GM12878 (cell line): Measurements from ENCODE around the gene LDB2.

Experiments
- BCLAF1 ChIP-seq: fragments of 450-650 bp; IDR thresholded peaks from 2 replicates; pipeline ENCODE4 v1.6.1; 2017; ENCODE audit warnings: antibody characterized with exemption, mild to moderate bottlenecking, moderate library complexity
- EP300 ChIP-seq, 2 experiments: fragments of 150-350 bp in 1 of 2; IDR thresholded peaks; 2 replicates each; pipeline ENCODE4 v1.6.1; 2011 to 2012; ENCODE audit warnings: low read depth in 2 of 2, low read length in 2 of 2, borderline replicate concordance in 1 of 2, improper control_type of control experiment in 1 of 2, inconsistent platforms in 1 of 2; ENCODE audit not compliant: control insufficient read depth in 1 of 2
- FOS ChIP-seq: IDR thresholded peaks from 3 replicates; pipeline ENCODE4 v1.6.1; 2011; ENCODE audit warnings: borderline replicate concordance; ENCODE audit not compliant: insufficient read length; ENCODE audit errors: extremely low read depth
- JUND ChIP-seq: IDR thresholded peaks from 2 replicates; pipeline ENCODE4 v1.6.1; 2012; ENCODE audit warnings: low read depth, mild to moderate bottlenecking, low read length, improper control_type of control experiment, moderate library complexity
- MYC ChIP-seq: IDR thresholded peaks from 2 replicates; pipeline ENCODE4 v1.6.1; 2011; ENCODE audit warnings: mild to moderate bottlenecking, low read length, moderate library complexity, inconsistent platforms; ENCODE audit not compliant: insufficient read depth, insufficient replicate concordance, insufficient read length, severe bottlenecking
- NR2C1 ChIP-seq: fragments of 450-650 bp; IDR thresholded peaks from 2 replicates; pipeline ENCODE4 v1.6.1; 2017; ENCODE audit warnings: antibody characterized with exemption, mild to moderate bottlenecking, moderate library complexity
- POLR2AphosphoS2 ChIP-seq: IDR thresholded peaks from 2 replicates; pipeline ENCODE4 v1.6.1; 2011; ENCODE audit warnings: low read depth, mild to moderate bottlenecking, low read length, improper control_type of control experiment, moderate library complexity
- POLR2AphosphoS5 ChIP-seq: IDR thresholded peaks from 2 replicates; pipeline ENCODE4 v1.6.1; 2011; ENCODE audit warnings: mild to moderate bottlenecking, low read length, inconsistent platforms
- RAD21 ChIP-seq: IDR thresholded peaks from 2 replicates; pipeline ENCODE4 v1.6.1; 2011; ENCODE audit warnings: mild to moderate bottlenecking, low read depth, low read length, moderate library complexity; ENCODE audit not compliant: insufficient read depth
- RFX5 ChIP-seq: IDR thresholded peaks from 2 replicates; pipeline ENCODE4 v1.6.1; 2011; ENCODE audit warnings: low read depth, low read length, improper control_type of control experiment
- YY1 ChIP-seq: IDR thresholded peaks from 2 replicates; pipeline ENCODE4 v1.6.1; 2011; ENCODE audit warnings: low read depth, mild to moderate bottlenecking, low read length
- ZNF24 ChIP-seq: fragments of 450-650 bp; IDR thresholded peaks from 2 replicates; pipeline ENCODE4 v1.6.1; 2017; ENCODE audit warnings: antibody characterized with exemption, mild to moderate bottlenecking
- ZNF622 ChIP-seq: fragments of 450-650 bp; IDR thresholded peaks from 2 replicates; pipeline ENCODE4 v1.6.1; 2017; ENCODE audit warnings: mild to moderate bottlenecking, inconsistent platforms
- TF ChIP-seq, protein P1 (sequence below), 3 experiments: IDR thresholded peaks in 2 of 3; conservative IDR thresholded peaks in 1 of 3; 2 replicates each; pipeline ENCODE4 v1.5.1; 2011; ENCODE audit warnings: low read depth in 3 of 3, low read length in 3 of 3, mild to moderate bottlenecking in 3 of 3, control low read depth in 2 of 3, moderate library complexity in 2 of 3, inconsistent platforms in 1 of 3, mixed read lengths in 1 of 3; ENCODE audit not compliant: control insufficient read depth in 2 of 3, insufficient read depth in 1 of 3; ENCODE audit errors: extremely low read depth in 1 of 3

GRCh38 chr4:16464651-16465050, 433.8 kb downstream of the LDB2 start:
- no peak for TF ChIP-seq ZNF24
- TF ChIP-seq BCLAF1 = no peak
- TF ChIP-seq POLR2AphosphoS5 = no peak
- no peak for TF ChIP-seq RFX5
- TF ChIP-seq NR2C1 = no peak
- TF ChIP-seq, protein P1, sequence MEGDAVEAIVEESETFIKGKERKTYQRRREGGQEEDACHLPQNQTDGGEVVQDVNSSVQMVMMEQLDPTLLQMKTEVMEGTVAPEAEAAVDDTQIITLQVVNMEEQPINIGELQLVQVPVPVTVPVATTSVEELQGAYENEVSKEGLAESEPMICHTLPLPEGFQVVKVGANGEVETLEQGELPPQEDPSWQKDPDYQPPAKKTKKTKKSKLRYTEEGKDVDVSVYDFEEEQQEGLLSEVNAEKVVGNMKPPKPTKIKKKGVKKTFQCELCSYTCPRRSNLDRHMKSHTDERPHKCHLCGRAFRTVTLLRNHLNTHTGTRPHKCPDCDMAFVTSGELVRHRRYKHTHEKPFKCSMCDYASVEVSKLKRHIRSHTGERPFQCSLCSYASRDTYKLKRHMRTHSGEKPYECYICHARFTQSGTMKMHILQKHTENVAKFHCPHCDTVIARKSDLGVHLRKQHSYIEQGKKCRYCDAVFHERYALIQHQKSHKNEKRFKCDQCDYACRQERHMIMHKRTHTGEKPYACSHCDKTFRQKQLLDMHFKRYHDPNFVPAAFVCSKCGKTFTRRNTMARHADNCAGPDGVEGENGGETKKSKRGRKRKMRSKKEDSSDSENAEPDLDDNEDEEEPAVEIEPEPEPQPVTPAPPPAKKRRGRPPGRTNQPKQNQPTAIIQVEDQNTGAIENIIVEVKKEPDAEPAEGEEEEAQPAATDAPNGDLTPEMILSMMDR (IDR thresholded peaks at IDR 0.05 in 2 of 3, conservative IDR thresholded peaks at IDR 0.05 in 1 of 3; ENCODE audit: control insufficient read depth in 2 of 3, extremely low read depth in 1 of 3, insufficient read depth in 1 of 3, low read depth in 3 of 3, low read length in 3 of 3) = no peak
- TF ChIP-seq POLR2AphosphoS2 = no peak
- TF ChIP-seq FOS = no peak
- no peak for TF ChIP-seq YY1
- TF ChIP-seq MYC = no peak
- no peak for TF ChIP-seq JUND
- TF ChIP-seq RAD21 = no peak
- no peak for TF ChIP-seq ZNF622
- no peak for TF ChIP-seq EP300 (IDR thresholded peaks at IDR 0.05; ENCODE audit: borderline replicate concordance in 1 of 2, control insufficient read depth in 1 of 2, low read depth in 2 of 2, low read length in 2 of 2)
